HepG2 (cell line): ENCODE data around the gene COPZ1. TPM values are rescaled to one million over a fixed set of nuclear protein-coding genes. Genes with fewer than 3 reads are reported as not detected.

Source experiments
- ASH2L ChIP-seq: fragments of 300-600, 200-600 bp; sonication (generic); IDR thresholded peaks from 2 replicates; pipeline ENCODE4 v1.7.0; 2017; ENCODE audit warnings: low read depth, mild to moderate bottlenecking, moderate library complexity, mixed read lengths, low read length; ENCODE audit not compliant: insufficient read length
- MEIS2 ChIP-seq: sonication (generic); formaldehyde crosslinking; IDR thresholded peaks from 2 replicates; pipeline ENCODE4 v1.9.0; 2021; ENCODE audit warnings: mild to moderate bottlenecking, missing genetic modification reagents
- PBX2 ChIP-seq: IDR thresholded peaks from 2 replicates; pipeline ENCODE4 v1.6.1; 2016; ENCODE audit warnings: control low read depth
- SOX6 ChIP-seq, 2 experiments: fragments of 450-650 bp in 1 of 2; sonication (generic) in 1 of 2; formaldehyde crosslinking in 1 of 2; IDR thresholded peaks; 2 replicates each; pipeline versions ENCODE4 v1.4.0 to v1.6.1; 2017 to 2020; ENCODE audit warnings: antibody characterized with exemption in 1 of 2, mild to moderate bottlenecking in 1 of 2, missing genetic modification reagents in 1 of 2
- ZNF24 ChIP-seq: fragments of 450-650 bp; IDR thresholded peaks from 2 replicates; pipeline ENCODE4 v1.6.1; 2017; ENCODE audit warnings: antibody characterized with exemption, mild to moderate bottlenecking
- ZNF83 ChIP-seq: sonication (generic); formaldehyde crosslinking; IDR thresholded peaks from 2 replicates; pipeline ENCODE4 v1.4.0; 2020; ENCODE audit warnings: missing genetic modification reagents, mild to moderate bottlenecking, borderline replicate concordance
- polyA plus RNA-seq, 8 experiments: library from polyadenylated mRNA; depleted of rRNA in 3 of 8; stranded (reverse) in 7 of 8; unstranded in 1 of 8; fragments of >200 nt; fragmentation: Illumina TruSeq in 4 of 8; extraction: Trizol in 4 of 8; gene quantifications; 2 replicates each; pipeline versions ENCODE4 v1.2.1 to v1.2.3, GENCODE V29; 2011 to 2016; ENCODE audit warnings: low read depth in 4 of 8, missing spikeins in 1 of 8, mixed read lengths in 1 of 8; ENCODE audit not compliant: insufficient read depth in 1 of 8
- total RNA-seq, 5 experiments: library from RNA; depleted of rRNA; stranded (reverse); fragments of >200 nt; fragmentation: Illumina TruSeq; extraction: Trizol; gene quantifications; 2 replicates each; pipeline ENCODE4 v1.2.3, GENCODE V29; 2016; ENCODE audit warnings: low read depth in 1 of 5
- TF ChIP-seq, protein P1 (sequence below): sonication (generic); formaldehyde crosslinking; IDR thresholded peaks from 2 replicates; pipeline ENCODE4 v1.4.0; 2020; ENCODE audit warnings: mild to moderate bottlenecking, missing genetic modification reagents

Gene COPZ1
- total and polyA plus RNA-seq, 2 of the 13 experiments (the other 11 are each of a cell fraction or from before 2014, with no cell fraction given) = 125 to 184 TPM

DNA sequence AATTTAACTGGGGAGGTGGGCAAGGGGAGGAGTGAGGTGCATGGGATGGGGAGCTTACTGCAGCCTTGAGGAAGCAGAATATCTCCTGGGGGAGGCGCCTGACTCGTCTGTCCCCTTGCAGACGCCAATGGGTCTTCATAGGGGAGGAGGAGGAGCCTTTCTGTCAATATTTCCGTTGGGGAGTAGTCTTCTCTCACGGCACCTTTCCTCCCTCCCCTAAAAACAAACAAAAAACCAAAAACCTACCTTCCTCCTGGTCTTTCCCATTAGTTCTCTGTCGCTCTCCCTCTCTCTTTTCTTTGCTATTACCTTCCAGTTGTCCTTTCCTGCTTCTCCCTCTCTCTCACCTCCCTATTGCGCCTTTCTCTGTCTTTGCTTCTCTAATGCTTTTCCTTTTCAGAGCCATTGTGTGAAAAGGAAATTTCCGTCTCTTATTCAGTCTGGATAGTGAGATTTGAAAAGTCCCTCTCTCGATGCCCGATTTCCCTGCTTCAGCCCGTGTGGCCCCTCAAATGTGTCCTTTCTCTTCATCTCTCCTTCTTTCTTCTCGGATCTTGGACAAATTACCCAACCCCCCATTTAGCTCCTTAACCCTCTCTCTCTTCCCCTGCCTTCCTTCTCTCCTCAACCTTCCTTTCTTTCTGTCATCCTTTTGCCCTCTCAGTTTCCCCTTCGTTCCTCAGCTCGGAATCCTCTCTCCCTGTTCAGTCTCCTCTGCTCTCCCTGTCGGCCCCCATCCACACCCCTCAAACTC is 33.4 kb downstream of the COPZ1 start (continued):
- TF ChIP-seq ZNF83 (no peak), SOX6 (IDR thresholded peaks at IDR 0.05) (no peak), SOX6 (CRISPR knock-in tag; IDR thresholded peaks at IDR 0.05) (no peak), PBX2 (CRISPR knock-in tag) (no peak), ASH2L (peak; percentile 16), ZNF24 (no peak), MEIS2 (no peak)
- TF ChIP-seq, protein P1, sequence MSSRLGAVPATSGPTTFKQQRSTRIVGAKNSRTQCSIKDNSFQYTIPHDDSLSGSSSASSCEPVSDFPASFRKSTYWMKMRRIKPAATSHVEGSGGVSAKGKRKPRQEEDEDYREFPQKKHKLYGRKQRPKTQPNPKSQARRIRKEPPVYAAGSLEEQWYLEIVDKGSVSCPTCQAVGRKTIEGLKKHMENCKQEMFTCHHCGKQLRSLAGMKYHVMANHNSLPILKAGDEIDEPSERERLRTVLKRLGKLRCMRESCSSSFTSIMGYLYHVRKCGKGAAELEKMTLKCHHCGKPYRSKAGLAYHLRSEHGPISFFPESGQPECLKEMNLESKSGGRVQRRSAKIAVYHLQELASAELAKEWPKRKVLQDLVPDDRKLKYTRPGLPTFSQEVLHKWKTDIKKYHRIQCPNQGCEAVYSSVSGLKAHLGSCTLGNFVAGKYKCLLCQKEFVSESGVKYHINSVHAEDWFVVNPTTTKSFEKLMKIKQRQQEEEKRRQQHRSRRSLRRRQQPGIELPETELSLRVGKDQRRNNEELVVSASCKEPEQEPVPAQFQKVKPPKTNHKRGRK = peak; percentile 94
